Lung (tissue), 12 donors: ENCODE measurements around the gene RNF220. TPM values are rescaled to one million over a fixed set of nuclear protein-coding genes. Genes with fewer than 3 reads are reported as not detected.

Experiments
- ATAC-seq: fragments of 200-7000 bp; cut with Tn5 transposase; one replicate; pipeline ENCODE4 v1.9.1; 2020; ENCODE audit warnings: moderate number of reproducible peaks; ENCODE audit not compliant: insufficient read depth, low FRiP score
- DNase-seq, 3 donors: peaks; one replicate each; pipeline ENCODE4 v3.0.0-alpha.2; 2013 to 2017
- H3K27ac ChIP-seq, 2 donors: one replicate each; pipeline ENCODE4 v1.5.1; 2013; ENCODE audit warnings: mild to moderate bottlenecking in 2 of 2, moderate library complexity in 2 of 2, control low read depth in 1 of 2, inconsistent platforms in 1 of 2, low read depth in 1 of 2, low read length in 1 of 2
- H3K27me3 ChIP-seq, 3 donors: one replicate each; pipeline ENCODE4 v1.5.1; 2013; ENCODE audit warnings: low read length in 2 of 3; ENCODE audit not compliant: control insufficient read depth in 3 of 3, insufficient read depth in 3 of 3
- H3K36me3 ChIP-seq, 4 donors: one replicate each; pipeline ENCODE4 v1.5.1; 2013; ENCODE audit warnings: low read length in 4 of 4, mild to moderate bottlenecking in 1 of 4, moderate library complexity in 1 of 4; ENCODE audit not compliant: control insufficient read depth in 4 of 4, insufficient read depth in 4 of 4
- H3K4me1 ChIP-seq, 5 donors: one replicate each; pipeline ENCODE4 v1.5.1; 2013; ENCODE audit warnings: low read length in 5 of 5, mild to moderate bottlenecking in 2 of 5, moderate library complexity in 1 of 5; ENCODE audit not compliant: control insufficient read depth in 5 of 5, insufficient read depth in 5 of 5
- H3K4me3 ChIP-seq: one replicate; pipeline ENCODE4 v1.5.1; 2013; ENCODE audit warnings: mild to moderate bottlenecking, control low read depth, moderate library complexity
- H3K9ac ChIP-seq, 2 donors: one replicate each; pipeline ENCODE4 v1.5.1; 2013; ENCODE audit warnings: low read length in 2 of 2, control low read depth in 1 of 2; ENCODE audit not compliant: insufficient read depth in 1 of 2
- H3K9me3 ChIP-seq, 4 donors: one replicate each; pipeline ENCODE4 v1.5.1; 2013; ENCODE audit warnings: low read length in 3 of 4, mild to moderate bottlenecking in 1 of 4, moderate library complexity in 1 of 4; ENCODE audit not compliant: control insufficient read depth in 4 of 4, insufficient read depth in 3 of 4
- CTCF ChIP-seq: IDR thresholded peaks from 2 replicates; pipeline ENCODE4 v1.5.1; 2012; ENCODE audit warnings: mild to moderate bottlenecking; ENCODE audit errors: control extremely low read depth, extremely low read depth
- WGBS, 2 donors: extraction: QIAGEN DNeasy Blood & Tissue Kit; methylation state at CpG; one replicate each; pipeline ENCODE4 v1.1.7; 2013; 5-methylcytosine and 5-hydroxymethylcytosine counted together
- polyA plus RNA-seq, 2 donors: library from polyadenylated mRNA; stranded (reverse); fragments of 200-250 nt; gene quantifications; one replicate each; pipeline ENCODE4 v1.2.1, GENCODE V29; 2013
- total RNA-seq, 2 donors: library from RNA; depleted of rRNA in 1 of 2; stranded (reverse); fragments of >200 nt in 1 of 2; gene quantifications; one replicate each; pipeline ENCODE4 v1.2.1, GENCODE V29; 2014 to 2021
- donor health status: control.
- donor health status: control.
- donor health status: Bipolar disorder and iron deficiency.
- donor health status: healthy.
- donor health status: DM: yes; HTN: yes; CAD: no.

The RNF220 gene
- total and polyA plus RNA-seq, 4 donors = 44.9 to 75.8 (median 69.5) TPM

GRCh38 chr1:44592208-44593145 lies 187.4 kb downstream of the RNF220 start:
- DNase-seq (no peak), ATAC-seq (no peak)
- Histone ChIP-seq H3K9ac (no peak overlapping the region), H3K27ac (no peak overlapping the region), H3K27me3 (peaks cover 0 to 6% (median 4%) of the 10 kb centered on the region in 3 donors), H3K9me3 (no peaks in the 10 kb centered on the region), H3K4me1 (no peaks in the 10 kb centered on the region), H3K36me3 (no peaks in the 10 kb centered on the region), H3K4me3 (no peak overlapping the region)
- no peak for TF ChIP-seq CTCF
- 82 to 86% methylated on average over 12 of the region's 12 CpGs for WGBS, 2 donors

GRCh38 chr1:44594353-44594752 lies 189.3 kb downstream of the RNF220 start:
- Histone ChIP-seq H3K36me3 (no peaks in the 10 kb centered on the region), H3K27ac (no peak overlapping the region), H3K9me3 (no peaks in the 10 kb centered on the region), H3K4me1 (no peaks in the 10 kb centered on the region), H3K27me3 (peaks cover 0 to 12% (median 6%) of the 10 kb centered on the region in 3 donors), H3K4me3 (no peak overlapping the region), H3K9ac (no peak overlapping the region)
- no peak for TF ChIP-seq CTCF
- DNase-seq (no peak), ATAC-seq (no peak)
- WGBS, 2 donors = 87 to 89% methylated on average over 6 of the region's 6 CpGs

DNA sequence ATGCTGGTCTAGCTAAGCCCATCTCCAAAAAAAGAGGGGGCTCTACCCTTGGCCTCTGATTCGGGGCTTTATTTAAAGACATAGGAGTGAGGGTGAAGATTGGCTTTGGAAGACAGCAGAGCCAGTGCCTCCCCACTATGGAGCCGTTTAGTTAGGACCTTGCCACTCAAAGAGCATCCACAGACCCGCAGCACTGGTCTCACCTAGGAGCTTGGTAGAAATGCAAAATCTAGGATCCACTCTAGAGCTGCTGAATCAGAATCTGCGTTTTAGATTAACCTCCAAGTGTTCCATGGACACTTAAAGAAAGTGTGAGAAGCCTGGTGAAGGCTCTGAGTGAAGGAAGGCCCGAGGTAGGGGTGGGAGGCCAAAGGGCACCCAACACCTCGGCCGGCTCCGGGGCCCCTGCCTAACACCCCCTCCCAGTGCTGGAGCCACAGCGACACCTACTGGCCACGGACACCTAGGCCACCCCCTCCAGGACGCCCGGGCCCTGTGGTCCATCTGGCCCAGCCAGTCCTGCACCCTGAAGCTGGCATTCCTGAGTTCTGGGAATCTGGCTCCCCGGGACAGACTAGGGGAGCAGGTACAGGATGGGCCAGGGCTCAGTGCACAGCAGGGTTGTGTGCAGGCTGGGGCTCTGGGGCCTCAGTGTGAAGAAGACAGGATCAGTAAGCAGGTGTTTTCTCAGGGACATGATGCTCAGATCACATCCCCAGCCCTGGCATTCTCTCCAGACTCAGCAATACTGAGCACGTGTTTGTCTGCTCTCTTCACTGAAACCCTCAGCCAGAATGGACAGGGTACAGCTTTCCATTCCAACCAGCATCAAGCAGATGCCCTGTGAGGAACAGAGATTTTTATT lies 190.0 kb downstream of the RNF220 start:
- H3K4me3 ChIP-seq = no peak overlapping the region
- H3K9ac ChIP-seq = no peak overlapping the region
- H3K27me3 ChIP-seq = peaks cover 0 to 15% (median 11%) of the 10 kb centered on the region in 3 donors
- no peaks in the 10 kb centered on the region for H3K36me3 ChIP-seq
- no peaks in the 10 kb centered on the region for H3K9me3 ChIP-seq
- no peaks in the 10 kb centered on the region for H3K4me1 ChIP-seq
- TF ChIP-seq CTCF = peak; percentile 87
- ATAC-seq (peak; percentile 78), DNase-seq (peak; percentile 54 to 69 (median 61))
- 21 to 29% methylated on average over 14 of the region's 14 CpGs for WGBS, 2 donors
- H3K27ac ChIP-seq = no peak overlapping the region
